GM20431 (cell line): Measurements from ENCODE around the gene FLOT1.

Experiments used
- in situ Hi-C: fragments of 300-500 bp; cut with MseI, MboI; formaldehyde crosslinking; loops from one replicate; pipeline ENCODE4 v1.15.0; 2020; ENCODE audit warnings: low sequenced_read_pairs; ENCODE audit not compliant: unreplicated experiment

The FLOT1 gene

DNA sequence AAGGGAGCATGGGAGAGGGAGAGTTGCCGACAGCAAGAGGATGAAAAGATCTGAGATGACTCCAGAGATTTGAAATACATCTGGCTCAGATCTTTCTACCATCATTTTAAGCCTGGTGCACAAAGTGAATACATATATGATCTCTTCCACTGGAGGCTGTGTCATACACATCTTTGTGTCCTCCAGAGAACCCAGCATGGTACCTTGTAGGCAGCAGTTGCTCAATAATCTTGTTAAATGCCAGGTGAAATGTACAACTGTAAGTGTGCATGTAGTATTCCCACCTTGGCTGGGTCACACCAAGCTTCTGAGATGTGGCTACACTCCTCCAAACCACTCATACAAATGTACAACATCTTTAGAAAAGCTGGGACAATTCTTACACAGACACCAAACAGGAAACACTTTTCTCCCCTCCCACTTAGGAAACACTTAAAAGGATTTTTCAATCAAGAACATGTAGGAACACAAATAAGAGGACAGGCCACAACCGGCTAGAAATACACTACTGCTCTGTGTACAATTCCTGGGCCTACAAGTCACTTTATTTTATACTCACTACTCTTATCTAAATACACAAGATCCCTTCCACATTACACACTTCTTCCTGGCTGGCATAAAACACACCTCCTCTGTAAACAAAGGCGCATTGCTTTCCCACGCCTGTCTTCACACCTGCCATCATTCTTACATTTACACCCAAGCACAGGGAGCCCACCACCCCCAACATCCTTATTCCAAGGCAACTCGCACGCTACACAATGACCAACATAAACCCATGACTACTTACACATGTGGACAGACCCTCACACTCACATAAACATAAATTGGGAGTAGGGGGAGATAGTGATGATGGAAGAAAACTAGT is 5.6 kb upstream of the FLOT1 start:
- in situ Hi-C loops: no loop called here

DNA sequence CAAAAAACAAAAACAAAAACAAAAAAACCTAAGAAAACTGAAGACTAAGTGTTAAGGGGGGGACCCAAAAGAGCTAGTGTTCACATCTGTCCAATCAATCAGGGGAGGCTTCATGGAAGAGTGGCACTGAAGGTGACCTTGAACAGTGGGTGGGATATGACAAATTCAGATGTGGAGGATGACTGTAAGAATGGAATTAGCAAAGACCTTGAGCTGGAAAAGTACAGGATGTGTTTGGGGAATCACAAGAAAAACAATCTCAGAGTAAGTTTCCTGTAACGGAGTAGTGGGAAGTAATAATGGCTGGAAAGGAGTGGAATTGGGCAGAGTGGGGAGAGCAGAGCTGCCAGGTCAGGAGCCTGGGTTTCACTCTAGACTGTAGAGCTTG is 4.8 kb upstream of the FLOT1 start:
- in situ Hi-C loops: no loop called here

DNA sequence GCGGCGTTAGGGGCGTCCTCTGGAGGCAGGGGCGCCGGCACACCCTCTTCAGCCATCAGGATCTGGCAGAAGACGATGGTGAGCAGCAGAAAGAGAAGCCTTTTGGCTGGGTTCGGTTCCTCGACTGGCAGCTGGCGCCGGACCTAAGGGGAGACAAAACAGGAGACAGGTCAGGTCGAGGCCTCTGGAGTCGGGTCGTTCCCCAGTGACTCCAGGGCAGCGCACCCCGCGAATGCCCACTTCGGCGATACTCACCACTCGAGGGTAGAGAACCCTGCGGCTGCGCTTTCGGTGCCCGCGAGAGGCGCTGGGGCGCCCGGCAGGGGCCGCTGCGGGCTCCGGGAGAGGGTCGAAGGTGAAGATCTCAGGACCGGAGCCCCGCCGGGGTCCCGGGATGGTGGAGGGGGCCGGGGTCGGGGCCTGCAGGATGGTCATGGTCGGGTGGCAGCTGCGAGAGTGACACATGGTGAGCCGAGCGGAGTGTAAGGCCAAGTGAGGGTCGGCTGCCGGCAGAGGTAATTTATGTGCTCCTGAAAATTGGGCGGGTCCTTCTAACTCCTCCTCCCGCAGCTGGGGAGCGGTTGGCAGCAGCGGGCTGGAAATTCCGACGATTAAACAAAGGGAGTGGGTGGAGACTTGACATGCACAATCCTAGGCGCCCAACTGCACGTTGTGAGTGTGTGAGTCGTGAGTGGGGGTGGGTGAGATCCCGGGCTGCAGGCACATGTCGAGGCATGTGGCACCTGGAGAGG is 1.7 kb upstream of the FLOT1 start, which contains the start of gene IER3:
TSS of gene IER3 (minus strand) at position 494 of the 752 bp plus-strand sequence. CDS start at position 465, 29 bp downstream.
- in situ Hi-C loops: no loop called here

DNA sequence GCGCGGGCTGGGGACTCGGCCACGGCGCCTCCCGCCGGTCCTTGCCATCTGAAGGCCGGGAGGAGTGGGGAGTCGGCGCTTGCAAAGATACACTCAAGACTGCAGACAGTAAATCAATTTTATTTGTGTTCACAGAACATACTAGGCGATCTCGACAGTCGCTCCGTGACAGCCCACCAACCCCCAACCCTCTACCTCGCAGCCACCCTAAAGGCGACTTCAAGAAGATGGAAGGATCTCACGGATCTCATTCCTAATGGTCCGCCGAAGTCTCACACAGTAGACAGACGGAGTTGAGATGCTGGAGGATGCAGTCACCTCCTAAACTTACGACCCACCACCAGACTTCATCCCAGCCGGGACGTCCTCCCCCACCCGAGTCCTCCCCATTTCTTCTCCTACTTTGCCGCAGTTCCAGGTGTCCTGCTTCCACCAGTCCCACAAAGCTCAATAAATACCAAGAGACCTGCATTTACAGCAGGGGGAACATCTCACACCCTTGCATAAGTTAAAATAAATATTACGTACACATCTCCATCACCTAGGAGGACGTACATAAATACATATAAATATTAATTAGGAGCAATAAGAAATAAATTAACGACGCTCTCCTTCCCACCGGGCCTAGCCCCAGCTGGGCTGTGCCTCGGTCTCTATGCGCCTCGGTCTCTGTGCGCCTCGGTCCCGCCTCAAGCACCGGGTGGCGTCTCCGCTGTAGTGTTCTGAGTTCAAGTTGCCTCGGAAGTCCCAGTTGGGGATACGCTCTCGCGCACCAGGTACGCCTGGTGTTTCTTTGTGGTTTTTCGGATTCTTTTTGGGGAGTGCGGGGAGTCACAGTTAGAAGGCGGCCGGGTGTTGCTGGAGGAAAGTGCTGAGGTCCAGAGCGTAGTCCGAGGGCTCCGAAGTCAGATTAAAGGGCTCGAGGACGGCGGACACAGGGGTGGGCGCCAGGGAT is 889 bp upstream of the FLOT1 start:
- in situ Hi-C loops: no loop called here

DNA sequence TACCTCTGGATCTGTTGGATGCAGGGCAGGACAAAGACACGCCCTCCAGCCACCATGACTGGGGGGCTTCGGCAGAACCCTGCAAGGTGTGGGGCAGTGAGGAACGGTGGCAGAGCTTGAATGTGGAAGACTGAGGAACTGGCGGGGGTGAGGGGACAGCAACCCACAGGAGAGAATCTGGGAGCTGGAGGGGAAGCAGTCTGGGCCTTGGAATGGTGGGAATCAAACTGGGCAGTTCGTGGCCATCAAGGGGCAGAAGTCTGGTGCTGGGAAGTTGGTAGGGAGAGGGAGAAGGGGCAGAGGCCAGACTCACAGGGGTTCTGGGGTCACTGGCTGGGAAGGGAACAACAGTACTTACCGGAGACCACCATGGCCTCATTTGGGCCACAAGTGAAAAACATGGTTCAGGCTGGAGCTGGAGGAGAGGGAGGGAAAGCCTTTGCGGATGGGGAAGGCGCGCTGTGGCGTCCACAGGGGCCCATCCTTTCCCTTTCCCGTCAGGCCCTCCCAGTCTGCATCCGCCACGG is 635 bp downstream of the FLOT1 start:
- in situ Hi-C loops: no loop called here

DNA sequence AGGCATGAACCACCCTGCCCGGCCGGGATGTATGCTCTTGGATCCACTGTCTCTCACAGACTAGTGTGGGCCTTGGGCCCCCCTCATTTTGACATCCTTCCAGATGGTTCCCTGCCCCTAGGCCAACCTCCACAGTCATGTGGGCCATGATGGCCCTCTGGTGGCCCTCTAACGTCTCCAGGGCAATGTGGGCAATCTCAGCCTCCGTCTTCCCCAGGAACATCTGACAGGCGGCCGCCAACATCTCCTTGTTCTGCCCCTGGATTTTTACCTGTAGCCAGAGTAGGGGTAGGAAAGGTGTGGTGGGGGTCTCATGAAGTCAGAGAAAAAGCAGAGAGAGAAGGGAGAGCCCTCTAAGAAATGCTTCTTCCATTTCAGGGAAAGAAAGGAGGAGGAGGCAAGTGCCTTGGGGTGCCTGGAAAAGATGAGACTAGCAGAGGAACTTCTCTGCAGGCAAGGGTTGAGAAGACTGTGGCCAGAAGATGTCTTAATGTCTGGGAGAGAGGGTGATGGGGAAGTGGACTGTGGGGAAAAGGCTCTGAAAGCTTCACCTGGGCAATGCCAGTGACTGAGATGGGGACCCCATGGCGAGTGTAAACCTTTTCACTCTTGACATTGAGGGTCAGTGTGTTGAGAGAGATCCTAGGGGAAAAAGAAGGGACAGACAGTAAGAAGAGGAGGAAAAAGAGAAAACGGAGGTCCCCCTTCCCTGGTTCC is 1.3 kb downstream of the FLOT1 start:
- in situ Hi-C loops: no loop called here

DNA sequence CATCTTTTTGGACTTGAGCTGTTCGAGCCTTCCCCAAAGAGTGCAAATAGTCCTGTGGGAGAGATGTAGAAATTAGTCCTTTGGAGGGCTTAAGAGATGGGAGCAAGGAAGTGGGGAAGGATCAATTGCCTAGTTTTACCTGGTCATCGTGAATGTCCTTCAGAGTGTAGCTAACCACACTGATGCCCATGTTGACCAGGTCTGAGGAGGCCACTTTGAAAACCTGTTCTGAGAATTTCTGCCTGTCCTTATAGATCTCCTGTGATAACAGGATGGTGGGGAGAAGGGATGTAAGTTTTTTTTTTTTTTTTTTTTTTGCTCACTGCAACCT is 2.0 kb downstream of the FLOT1 start:
- in situ Hi-C loops: no loop called here

DNA sequence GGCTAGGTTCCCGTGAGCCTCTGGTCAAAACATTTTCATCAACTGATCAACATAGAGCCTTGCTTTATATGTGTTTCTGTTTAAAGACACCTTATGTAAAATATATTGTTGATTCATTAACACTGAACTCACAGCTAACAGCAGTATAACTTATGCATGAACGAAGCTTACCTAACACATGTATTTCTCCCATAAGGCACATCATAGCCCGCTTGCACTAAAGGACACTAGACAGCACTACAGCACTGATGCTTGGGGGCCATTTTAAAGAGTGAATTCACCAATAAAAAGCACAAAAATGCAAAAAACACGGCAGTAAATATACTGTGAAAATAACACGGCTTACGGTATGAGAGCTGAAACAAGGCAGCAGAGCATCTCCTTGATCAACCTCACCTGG is 4.0 kb downstream of the FLOT1 start:
- in situ Hi-C loops: no loop called here

DNA sequence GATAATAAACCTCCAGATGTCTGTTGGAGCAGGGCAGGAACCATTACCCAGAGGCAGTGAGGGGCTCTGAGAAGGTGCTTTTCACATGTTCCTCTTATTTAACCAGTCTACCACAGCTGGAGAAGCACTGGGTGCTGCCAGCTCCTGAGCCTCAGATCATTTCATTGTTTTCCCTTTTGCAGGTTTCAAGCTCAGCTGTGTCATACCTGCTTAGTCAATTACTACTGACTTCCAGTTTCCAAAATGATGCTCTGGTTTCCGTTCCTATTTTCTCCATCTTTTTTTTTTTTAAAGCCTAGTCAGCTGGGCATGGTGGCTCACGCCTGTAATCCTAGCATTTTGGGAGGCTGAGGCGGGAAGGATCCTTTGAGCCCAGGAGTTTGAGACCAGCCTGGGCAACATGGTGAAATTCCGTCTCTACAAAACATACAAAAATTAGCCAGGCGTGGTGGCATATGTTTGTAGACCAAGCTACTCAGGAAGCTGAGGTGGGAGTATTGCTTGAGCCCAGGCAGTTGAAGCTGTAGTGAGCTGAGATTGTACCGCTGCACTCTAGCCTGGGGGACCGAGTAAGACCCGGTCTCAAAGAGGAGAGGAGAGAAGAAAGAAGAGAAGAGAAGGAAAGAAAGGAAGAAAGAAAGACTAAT is 6.7 kb downstream of the FLOT1 start:
- in situ Hi-C loops: no loop called here

DNA sequence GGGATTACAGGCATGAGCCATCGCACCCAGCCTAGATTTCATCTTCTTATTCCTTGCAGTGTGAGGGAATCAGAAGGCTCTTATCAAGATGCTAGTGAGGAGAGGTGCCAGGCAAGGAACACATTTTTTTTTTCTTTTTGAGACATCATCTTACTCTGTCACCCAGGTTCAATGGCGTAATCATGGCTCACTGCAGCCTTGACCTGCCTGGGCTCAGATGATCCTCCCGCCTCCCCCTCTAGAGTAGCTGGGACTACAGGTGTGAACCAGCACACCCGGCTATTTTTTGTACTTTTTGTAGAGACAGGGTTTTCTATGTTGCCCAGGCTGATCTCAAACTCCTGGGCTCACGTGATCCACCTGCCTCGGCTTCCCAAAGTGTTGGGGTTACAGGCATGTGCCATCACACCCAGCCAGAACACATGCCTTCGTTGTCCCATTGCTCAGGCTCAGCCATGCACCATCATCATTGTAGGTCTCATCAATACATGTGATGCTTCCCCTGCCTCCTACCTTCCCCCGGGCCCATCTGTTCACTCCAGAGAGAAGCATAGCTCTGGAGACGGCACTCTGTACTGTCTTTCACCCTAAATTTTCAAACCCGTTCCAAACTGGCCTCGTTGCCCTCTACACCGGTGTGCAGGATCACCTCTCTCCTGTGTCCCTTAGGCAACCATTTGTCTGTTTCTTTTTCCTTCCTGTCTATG is 10.1 kb downstream of the FLOT1 start:
- in situ Hi-C loops: no loop called here

DNA sequence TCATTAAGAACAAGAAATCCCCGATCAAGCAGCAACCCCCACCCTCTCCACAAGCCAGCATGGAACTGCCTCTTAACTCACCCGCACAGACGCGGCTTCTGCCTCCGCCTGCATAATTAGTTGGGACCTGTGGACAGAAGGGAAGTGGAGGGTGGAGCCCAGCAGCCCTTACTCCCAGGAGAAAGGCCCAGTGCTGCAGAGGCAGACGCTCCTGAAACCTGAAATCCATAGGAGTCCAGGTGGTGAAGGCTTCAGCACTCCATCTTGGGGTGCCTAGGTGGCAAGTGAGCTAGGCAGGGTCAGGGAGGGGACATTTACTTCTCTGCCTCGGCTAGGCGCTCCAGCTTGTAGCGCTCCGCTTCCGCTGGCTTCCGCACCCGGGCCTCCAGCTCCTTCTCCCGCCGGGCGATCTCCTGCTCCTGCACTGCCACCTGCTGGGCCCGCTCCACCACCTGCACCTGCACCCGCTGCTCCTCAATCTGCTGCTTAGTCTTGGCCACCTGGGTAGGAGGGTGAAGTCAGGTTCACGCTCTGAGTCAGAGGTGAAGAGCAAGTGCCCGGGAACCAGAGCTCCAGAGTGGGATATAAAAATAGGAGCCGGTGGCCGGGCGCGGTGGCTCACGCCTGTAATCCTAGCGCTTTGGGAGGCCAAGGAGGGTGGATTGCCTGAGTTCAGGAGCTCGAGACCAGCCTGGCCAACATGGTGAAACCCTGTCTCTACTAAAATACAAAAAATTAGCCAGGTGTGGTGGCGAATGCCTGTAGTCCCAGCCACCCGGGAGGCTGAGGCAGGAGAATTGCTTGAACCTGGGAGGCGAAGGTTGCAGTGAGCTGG is 11.7 kb downstream of the FLOT1 start:
- in situ Hi-C loops: no loop called here

DNA sequence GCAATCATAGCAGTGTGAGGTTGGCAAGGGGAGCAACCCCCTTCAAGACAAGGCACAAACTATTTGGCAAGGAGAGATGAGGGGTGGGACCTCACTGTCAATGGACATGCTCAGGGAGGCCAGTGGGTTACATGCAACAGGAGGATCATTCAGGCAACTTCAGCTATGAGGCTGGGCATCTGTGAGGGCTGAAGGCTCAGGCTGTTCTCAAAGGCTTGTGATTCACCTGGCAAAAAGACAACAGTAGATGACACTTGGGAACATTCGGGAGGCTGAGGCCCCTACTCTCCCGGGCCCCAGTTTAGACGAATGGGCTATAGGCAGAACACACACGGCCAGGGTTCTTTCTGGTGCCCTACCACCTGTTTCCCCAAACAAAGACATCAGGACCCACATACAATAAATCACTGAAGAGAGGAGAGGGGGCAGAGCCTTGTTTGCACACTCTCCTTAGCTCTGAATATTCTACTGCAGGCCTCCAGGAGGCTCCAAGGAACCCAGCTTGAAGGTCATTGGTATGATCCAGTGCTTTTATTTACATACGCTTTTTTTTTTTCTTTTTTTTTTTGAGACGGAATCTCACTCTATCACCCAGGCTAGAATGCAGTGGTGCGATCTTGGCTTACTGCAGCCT is 14.4 kb downstream of the FLOT1 start:
- in situ Hi-C loops: loop anchor here (5.0 kb wide), 1 partner anchor 51 kb away; no protein-coding TSS in a partner anchor

DNA sequence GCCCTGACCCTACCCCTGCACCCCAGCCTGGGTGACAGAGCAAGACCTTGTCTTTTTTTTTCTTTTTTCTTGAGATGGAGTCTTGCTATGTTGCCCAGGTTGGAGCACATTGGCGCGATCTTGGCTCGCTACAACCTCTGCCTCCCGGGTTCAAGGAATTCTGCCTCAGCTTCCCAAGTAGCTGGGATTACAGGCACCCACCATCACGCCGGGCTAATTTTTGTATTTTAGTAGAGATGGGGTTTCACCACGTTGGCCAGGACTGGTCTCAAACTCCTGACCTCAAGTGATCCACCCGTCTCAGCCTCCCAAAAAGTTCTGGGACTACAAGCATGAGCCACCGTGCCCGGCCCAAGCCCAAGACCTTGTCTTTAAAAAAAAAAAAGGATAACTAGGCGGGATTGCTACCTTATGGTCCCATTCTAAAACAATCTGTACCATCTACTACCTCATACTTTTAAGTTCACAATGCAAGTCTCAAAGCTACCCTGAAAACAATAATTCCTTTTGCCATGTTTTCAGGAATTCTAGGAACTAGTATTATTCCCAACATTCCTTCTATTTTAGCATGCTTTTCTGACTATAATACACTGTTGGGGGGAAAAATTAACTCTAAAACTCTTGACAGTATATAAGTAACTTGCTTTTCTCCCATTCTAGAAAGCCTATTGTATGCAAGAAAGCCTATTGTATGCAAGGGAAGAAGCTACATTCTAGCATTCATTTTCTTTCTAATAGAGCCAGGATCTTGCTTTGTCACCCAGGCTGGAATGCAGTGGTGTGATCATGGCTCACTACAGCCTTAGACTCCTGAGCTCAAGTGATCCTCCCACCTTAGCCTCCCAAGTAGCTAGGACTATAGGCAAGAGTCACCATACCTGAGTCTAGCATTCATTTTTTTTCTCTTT is 15.7 kb downstream of the FLOT1 start:
- in situ Hi-C loops: loop anchor here (5.0 kb wide), 1 partner anchor 49 kb away; no protein-coding TSS in a partner anchor

DNA sequence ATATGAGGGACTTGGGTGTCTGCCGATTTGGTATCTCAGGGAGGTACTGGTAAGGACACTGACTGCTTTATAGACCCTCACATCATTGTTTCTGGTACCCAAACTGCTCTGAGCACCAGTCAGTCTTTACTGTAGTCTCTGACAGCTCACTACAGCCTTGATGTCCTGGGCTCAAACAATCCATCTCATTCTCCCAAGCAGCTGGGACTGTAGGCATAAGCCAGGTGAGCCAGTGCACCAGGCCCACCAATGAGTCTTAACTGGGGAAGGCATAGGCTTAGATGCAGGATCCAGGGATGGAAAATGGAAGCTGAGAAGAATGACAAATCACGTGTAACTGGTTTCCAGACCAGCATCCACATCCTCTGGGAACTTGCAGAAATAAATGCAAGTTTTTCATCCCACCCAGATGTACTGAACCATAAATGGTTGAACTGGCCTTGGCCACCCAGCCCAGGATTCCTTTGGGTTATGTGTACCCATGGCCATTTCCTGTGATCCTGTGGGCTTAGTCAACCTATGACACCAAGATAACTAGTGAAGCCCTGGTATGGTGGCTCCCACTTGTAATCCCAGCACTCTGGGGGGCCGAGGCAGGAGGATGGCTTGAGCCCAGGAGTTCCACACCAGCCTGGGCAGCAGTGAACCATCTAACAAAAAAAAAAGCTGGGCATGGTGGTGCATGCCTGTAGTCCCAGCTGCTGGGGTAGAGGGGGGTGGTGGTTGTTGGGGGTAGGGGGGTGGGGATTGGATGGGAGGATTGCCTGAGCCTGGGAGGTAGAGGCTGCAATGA is 16.6 kb downstream of the FLOT1 start:
- in situ Hi-C loops: loop anchor here (5.0 kb wide), 1 partner anchor 49 kb away; no protein-coding TSS in a partner anchor
